NCI-H82 treated with DMSO at 0.1 percent for 48 hours (cell line): ENCODE data around the gene CASTOR1.

ENCODE experiments used
- DNase-seq: peaks from one replicate; lab custom pipeline; 2025; ENCODE audit not compliant: unreplicated experiment; lab: John Stamatoyannopoulos, UW

Gene CASTOR1

DNA sequence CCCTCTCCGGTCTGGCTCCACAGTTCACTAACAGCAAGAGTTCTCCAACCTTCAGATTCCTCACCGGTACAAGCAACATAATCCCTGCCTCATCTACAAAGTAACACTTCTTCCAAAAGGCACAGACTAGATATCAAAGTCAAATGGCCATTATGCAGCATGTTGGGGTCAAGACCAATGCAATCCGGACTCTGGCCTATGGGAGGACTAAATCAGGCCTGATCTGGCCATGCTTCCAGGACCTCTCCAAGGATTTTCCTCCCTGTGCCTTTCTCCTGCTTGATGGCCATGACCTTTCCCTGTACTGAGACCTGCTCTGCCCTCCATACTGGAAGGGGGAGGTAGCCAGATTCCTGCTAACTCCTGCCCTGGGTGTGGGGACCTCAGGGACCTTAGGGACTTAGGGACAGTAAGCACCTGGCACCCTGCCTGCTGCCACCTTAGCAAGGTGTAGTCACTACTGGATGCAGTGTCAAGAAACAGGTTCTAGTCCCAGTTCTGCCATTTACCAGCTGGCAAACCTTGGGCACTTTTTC, 30.8 kb upstream of the CASTOR1 start:
- no peak for DNase-seq

DNA sequence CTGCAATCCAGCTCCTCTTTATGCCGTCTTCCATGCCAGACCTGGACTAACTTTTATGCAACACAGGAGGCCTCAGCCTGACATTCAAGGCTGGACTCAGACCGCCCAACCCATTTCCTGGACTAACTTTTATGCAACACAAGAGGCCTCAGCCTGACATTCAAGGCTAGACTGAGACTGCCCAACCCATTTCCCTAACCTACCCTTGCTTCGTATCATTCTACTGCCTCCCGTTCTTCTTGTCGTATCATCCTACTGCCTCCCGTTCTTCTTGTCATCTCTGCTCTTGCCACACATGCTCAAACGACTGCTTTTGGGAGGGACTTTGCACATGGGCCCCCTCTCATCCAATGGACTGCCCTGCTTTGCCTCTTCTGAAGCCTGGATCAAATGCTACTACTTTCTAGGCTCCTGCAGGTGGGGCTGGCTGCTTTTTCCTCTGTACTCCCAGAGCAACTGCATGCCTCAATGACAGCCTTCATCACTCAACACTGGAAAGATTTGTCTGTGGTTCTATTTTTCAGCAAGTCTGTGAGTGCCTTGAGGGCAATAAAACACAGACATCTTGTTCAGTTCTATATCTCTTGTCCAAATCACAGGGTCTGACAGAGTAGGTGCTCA, 29.6 kb upstream of the CASTOR1 start:
- DNase-seq, result no peak

DNA sequence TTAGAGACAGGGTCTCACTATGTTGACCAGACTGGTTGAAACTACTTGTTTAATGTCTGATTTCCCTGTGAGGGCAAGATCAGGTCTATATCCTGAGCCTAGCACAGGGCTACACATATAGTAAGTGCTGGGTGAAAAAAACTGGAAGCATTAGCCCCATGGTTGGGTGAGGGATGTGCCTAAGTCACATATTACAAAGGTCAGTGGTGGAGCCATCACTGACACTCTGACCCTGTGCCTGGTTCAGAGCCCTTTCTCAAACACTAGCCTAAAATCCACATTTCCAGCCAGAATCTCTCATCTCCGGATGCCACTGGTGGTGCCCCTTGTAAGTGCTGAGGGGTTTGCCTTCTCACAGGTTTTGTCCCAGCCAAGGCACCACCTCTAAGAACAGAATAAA, 28.5 kb upstream of the CASTOR1 start:
- no peak for DNase-seq

DNA sequence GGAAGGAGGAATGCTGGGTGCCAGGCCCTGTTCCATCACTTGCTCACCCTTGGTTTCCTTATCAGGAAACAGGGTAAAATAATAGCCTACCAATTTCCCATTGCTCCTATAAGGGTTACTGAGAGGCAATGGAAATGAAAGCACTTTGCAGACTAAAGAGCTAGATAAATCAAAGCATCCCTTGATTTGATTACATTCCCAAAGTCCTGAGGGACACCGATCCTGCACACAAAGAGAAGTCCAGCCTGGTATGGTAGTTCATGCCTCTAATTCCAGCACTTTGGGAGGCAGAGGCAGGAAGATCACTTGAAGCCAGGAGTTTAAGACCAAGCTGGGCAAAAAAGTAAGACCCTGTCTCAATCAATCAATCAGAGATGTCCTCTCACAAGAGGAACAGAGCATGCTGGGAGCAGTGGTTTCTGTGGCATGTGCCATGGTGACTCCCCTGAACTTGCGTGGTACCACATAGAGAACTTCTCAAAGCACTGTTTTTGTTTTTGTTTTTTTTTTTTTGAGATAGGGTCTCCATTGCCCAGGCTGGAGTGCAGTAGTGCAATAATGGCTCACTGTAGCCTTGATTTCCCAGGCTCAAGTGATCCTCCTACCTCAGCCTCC, 26.8 kb upstream of the CASTOR1 start:
- DNase-seq, result no peak

DNA sequence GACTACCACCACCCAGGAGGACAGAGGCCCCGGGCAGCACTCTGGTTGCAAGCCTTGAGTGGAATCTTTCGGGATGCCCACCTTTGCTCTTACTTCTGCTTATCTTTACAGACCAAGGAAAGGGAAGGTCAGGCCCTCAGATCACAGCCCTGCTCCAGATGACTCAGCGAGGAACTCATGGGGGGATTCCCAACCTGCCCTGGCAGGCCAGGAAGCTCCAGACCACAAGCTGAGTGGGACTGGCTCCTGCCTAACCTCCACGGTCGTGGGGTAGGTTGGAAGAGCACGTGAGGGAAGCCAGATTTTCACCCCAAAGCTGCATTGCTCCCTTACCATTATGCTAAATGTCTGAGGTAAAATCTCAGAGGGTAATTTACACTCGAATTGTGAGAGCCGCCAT, 25.6 kb upstream of the CASTOR1 start:
- DNase-seq, result no peak

DNA sequence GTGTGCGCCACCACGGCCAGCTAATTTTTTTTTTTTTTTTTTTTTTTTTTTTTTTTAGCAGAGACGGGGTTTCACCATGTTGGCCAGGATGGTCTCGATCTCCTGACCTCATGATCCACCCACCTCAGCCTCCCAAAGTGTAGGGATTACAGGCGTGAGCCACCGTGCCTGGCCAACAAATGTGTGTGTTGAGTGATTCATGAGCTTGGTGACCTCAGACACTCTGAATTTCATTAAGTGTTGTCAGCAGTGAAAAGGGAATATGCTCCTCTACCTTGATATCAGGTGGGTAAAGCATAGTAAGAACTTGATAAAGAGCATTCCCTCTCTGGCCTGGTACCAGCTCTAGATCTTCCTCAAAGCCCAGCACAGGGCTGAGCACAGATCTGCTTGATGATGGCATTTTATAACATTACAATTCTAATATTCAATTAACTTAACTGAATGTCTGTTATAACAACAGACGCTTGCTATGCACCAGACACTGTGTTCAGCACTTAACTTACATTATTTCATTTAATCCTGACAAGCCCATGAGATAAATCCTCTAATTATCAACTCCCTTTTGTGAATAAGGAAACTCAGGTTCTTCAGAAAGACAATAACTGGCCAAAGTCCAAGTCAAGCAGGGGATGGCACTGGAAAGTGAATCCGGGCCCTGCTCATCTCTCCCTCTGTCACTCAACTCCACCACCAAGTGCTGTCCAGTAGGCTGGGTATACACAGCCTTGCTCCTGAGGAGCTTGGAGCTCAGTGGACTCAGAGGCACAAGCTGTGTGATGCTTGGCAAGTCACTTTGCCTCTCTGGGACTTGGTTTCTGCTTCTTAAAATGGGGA, 24.4 kb upstream of the CASTOR1 start:
- DNase-seq, result no peak

DNA sequence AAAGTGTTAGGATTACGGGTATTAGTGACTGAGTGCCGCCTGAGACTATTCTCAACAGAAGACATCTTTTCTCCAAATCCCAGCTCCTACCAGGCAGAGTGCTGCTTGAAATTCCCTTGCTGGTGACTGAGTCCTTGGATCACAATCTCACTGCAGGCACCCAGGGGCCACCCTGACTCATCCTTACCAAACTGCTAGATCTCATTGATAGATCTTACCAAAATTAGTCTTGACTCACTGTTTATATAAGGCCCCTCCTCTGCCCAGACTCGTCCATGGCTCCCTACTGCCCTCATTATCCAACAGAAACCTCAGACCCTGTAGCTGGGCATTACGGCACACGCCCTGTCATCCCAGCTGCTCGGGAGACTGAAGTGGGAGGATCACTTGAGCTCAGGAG, 22.7 kb upstream of the CASTOR1 start:
- DNase-seq, result no peak

DNA sequence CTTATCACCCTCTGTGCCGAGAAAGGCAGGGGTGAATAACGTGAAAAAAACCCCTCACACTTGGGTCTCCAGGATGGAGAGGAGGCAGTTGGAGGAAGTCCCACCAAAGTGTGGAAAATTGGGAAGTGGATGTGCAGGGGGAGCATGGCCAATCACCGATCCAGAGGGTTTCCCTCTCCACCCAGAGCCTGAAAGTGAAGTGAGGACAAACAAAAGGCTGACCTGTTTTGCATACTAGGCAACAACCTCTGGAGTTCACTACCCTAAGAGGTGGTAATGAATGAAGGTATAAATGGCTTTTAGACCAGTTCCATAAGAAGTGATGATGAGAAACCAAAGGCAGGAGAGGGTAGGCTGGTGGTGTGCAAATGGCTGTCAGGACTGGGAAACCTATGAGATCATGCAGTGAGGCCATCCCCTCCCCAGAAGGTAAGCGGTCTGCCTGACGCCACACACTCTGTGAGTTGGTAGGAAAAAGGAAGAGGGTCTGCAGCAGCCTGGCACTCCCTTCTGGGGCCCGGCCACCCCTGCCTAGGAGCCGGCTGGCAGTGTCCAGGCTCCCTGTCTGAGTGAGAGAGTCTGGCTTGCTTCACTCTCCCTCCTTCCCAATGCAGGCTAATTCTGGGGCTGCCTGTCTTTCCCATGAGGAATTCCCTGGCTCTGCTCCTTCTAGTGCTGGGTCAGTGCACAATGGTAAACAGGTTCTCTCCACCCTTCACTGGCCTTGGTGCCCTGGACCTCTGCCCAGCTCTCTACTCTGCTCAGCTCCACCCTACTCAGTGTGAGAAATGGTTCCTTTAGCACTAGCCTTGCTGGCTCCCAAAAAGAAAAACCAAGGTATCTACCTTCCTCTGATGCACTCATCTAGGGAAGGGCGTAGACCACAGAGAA, 21.8 kb upstream of the CASTOR1 start:
- DNase-seq, result no peak

DNA sequence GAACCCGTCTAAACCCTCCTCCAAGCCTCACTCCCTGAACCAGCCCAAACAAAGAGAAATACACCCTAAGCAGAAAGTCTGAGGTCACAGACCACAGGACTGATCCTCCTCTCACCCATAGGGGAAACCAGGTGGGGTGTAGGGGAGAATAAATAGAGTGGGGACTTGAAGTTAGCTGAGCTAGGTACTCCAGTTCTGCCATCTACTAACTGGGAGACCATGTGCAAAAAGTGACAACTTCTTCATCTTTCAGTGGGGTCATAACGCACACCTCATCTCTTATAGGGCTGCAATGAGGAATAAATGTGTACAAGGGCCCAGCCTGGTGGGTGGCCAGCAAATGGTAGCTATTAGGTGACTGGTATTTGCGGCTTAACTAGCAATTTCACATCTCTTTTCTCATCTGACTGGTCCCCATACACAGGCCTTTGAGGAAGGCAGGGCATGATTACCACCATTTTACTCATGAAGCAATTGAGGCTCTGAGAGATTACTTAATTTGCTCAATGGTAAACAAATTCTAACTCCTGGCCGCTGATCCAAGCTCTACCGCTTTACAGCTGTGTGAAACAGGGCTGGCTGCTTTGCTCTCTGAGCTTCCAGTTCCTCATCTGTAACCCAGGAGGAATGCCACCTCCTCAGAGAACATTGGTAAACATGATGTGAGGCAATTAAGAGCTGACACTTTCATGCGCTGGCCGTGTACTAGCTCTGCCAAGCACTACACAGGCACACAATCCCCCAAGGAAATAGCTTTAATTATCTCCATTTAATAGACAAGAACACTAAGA, 20.8 kb upstream of the CASTOR1 start:
- DNase-seq, result no peak

DNA sequence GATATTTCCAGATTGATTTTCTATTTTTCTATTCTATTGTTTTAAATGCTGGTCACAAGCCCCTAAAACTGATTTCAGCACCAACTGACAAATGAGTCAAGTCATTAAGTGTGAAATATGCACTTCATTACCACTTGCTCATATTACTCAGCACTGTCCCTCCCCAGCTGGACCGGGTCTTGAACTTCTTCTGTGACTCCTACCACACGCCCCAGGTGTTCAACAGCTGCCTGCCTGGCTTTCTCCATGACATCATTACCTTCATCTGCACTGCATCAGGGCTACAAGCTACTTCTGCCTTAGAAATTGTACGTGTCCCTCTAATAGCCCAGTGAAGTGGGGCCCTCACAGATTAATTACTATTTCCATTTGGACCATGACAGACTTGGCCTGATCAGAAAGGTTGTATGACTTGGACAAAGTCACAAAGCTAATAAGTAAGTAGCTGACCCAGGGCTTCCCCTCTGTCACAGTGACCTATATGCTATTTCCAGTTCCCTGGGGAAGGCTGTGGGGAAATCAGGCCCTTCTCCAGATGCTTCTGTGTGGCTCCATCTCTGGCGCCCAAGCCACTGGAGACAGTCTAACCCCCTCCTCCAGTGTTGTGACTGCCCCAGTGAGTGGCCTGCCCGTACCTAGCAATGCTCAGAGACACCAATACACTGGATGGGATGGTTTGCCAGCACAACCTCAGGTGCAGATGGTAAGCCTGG, 19.4 kb upstream of the CASTOR1 start:
- no peak for DNase-seq

DNA sequence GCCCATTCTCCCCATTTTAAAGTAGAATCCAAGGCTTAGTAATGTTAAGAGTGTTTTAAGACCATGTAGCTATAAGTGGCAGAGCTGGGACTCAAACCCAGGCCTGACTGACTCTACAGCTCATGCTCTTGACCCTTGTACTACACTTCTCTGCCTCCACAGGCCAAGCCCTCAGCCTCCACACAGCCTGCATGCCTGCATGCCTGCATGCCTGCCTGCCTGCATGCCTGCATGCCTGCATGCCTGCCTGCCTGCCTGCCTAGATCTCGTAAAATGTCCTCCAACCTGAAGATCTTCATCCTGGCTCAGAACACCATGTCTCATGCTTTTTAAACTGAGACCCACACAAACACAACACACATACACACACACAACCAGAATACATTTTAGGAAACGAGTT, 18.8 kb upstream of the CASTOR1 start:
- no peak for DNase-seq

DNA sequence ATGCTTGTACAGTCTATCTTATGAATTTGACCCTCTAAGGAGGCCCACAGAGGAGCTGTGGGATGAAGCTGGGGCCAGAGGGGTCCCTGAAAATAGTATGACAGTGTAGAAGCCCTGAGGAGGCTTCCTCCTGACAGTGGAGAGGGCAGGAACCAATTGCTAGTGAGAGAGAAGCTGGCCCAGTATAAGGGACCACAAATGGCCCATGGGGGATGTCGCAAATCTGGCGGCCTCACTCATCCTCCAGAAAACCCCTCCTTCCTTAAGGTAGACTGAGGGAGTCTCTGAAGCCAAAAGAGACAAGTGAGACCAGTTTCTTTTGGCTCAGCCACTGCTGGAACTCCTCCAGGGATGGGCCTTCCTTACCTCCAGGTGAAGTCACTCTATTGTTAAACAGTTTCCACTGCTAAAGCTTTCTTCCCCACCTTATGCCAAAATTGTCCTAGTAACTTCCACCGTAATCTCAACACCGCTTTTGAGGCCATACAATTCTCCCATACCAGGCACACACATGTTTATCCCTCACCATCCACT, 17.8 kb upstream of the CASTOR1 start:
- DNase-seq, result no peak

DNA sequence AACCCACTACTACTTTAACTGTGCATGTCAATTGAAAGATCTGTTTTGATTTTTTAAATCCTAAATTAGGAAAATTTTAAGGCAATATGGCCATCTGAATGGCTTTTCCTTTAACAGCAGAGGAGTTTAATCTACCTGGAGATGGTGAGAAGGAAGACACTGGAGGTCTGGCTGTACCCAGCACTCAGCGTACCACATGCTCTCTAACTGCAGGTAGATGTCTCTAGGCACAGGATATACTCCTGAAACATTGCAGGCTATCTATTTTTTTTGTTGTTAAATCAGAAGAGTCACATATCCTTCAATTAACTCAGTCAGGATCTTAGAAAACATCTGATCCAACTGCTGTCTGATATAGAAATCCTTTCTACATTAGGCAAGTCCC, 17.3 kb upstream of the CASTOR1 start:
- no peak for DNase-seq

DNA sequence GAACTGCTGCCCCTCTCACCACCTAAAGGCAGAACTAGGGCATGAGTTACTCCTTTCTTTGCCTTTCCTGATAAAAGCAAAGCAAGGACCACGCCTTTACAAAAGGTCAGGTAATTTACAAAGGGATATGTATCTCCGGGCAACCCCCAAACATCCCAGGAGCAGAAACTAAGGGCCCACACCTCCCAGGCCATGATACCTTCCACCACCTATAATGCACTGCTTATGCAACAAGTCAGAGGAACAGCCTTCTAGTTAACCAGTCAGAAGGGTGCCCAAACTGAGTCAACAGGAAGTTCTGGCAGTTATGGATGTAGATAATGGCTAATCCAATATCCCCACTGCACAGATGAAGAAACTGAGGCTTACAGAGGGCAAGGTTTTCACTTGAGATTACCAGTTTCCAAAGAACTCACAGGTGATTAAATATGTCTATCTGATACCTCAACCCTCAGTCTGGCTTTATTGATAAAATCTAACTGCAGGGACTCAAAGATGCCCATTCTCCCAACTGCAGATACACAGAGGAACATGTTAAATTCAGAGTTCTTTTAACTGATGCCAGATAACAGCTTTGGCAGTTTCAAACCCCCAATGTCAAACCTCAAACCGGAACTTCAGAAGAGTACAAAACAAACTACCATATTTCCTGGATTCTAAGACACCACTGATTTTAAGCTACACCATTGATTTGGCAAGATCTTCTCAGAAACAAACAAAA, 16.8 kb upstream of the CASTOR1 start:
- DNase-seq, result no peak

DNA sequence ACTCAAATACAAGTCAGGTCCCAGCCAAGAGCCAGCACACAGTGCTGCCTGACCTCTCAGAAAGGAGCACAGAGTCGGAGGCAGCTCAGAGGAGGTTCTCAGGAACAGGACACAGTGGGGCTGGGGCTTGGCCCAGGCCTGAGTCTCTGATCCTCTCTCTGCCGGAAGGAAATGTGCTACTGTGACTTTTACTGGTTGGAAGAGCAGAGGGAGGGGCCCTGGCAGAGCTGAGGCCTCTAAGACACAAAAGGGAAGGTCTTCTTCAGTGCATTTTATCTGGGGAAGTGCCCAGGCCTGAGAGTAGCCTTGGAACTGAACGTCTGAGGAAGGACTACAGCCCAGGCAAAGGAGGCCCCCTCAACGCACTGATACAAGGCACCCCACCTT, 16.2 kb upstream of the CASTOR1 start:
- DNase-seq, result no peak

DNA sequence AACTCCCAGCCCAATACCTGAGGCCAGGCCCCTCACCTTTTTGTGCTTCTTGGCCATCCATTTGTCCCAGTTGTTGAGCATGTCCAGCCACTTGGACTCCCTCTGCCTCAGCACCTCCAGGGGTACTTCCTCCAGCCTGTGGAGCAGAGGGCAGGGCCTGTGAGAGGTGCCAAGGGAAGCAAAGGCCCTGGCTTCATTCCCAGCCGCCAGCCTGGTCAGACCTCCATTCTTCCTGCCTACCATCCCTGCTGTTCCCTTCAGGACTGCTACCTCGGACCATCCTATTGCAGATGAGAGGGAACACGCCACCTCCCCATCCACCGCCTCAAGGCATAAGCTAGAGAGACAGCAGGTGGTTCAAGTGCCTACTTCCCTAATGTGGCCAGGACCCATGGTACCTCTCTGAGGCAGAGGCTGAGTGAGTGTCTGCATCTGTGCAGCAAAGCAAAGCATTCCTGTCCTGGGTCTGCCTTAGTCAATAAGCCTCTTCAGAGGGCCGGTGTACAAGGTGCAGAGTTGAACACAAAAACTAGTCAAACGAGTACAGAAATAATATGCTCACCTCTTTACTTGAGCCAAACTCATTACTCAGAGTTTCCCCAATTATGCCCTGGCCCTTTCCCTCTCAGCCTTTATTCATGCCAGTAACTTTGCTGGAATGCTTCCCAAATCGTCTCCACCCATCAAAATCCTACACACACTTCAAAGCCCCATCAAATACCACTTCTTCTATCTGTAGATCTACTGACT, 15.4 kb upstream of the CASTOR1 start:
- no peak for DNase-seq

DNA sequence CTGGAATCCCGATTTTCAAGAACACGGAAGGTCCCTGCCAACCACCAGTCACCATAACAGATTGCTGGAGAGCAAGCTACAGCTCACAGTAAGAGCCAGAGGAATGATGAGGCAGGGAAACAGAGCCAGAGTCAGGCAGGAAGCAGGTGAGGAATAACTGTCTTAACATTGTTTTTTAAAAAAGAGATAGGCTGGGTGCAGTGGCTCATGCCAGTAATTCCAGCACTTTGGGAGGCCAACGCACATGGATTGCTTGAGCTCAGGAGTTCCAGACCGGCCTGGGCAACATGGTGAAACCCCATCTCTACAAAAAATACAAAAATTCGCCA, 13.5 kb upstream of the CASTOR1 start:
- no peak for DNase-seq
